Fibroblast of pulmonary artery (primary cell): ENCODE results near the gene CSGALNACT2.
A peak's percentile ranks its signal among the peaks of the same experiment; 100 is the strongest.

Source experiments
- DNase-seq: peaks from one replicate; pipeline ENCODE4 v3.0.0-alpha.2; 2010; ENCODE audit warnings: low read depth
- H3K4me3 ChIP-seq: replicated peaks from 2 replicates; pipeline ENCODE4 v1.5.1; 2011; ENCODE audit warnings: low read depth, mild to moderate bottlenecking, control low read depth, low read length, moderate library complexity
- CTCF ChIP-seq: IDR thresholded peaks from 2 replicates; pipeline ENCODE4 v1.5.1; 2011; ENCODE audit warnings: mild to moderate bottlenecking, control low read depth, low read length, inconsistent platforms; ENCODE audit errors: missing control alignments

The CSGALNACT2 gene

GRCh38 chr10:43160046-43160920, 22.0 kb downstream of the CSGALNACT2 start:
- no peak for TF ChIP-seq CTCF
- DNase-seq = peak; percentile 71
- H3K4me3 ChIP-seq = no peak overlapping the region

- no peak overlapping the region for H3K4me3 ChIP-seq
- no peak for TF ChIP-seq CTCF
- DNase-seq = no peak
Measured at GRCh38 chr10:43160921-43161255, 22.6 kb downstream of the CSGALNACT2 start.

- H3K4me3 ChIP-seq = no peak overlapping the region
- TF ChIP-seq CTCF = no peak
- no peak for DNase-seq
Measured at GRCh38 chr10:43162604-43163003, 24.4 kb downstream of the CSGALNACT2 start.

GRCh38 chr10:43166207-43166879, 28.1 kb downstream of the CSGALNACT2 start:
- no peak for TF ChIP-seq CTCF
- DNase-seq = no peak
- no peak overlapping the region for H3K4me3 ChIP-seq

GRCh38 chr10:43166880-43167497, 28.7 kb downstream of the CSGALNACT2 start:
- DNase-seq = no peak
- no peak for TF ChIP-seq CTCF
- H3K4me3 ChIP-seq = no peak overlapping the region

GRCh38 chr10:43167498-43167889, 29.2 kb downstream of the CSGALNACT2 start:
- DNase-seq = no peak
- H3K4me3 ChIP-seq = no peak overlapping the region
- TF ChIP-seq CTCF = no peak
